GM12878 (cell line): Measurements from ENCODE around the gene LRRC8B. TPM values are rescaled to one million over a fixed set of nuclear protein-coding genes. Genes with fewer than 3 reads are reported as not detected.

ENCODE experiments used
- ATAC-seq: fragments of 200-7000 bp; cut with Tn5 transposase; 3 replicates; pipeline ENCODE4 v1.9.1; 2020; ENCODE audit warnings: mild to moderate bottlenecking, moderate library complexity
- BruUV-seq: library from RNA; stranded (reverse); fragments of 400-500 nt; replicated peaks from 2 replicates; lab custom pipeline; 2021; lab: Mats Ljungman, UMichigan
- CTCF ChIA-PET: fragments of 300-600 bp; sonication (Branson Sonifier 250); formaldehyde crosslinking; extraction: SDS; loops from one replicate; lab custom pipeline; 2021; ENCODE audit warnings: inconsistent platforms; lab: Yijun Ruan, JAX
- POLR2A ChIA-PET: fragments of 350-600 bp; formaldehyde crosslinking; extraction: SDS; loops from one replicate; lab custom pipeline; 2021; ENCODE audit warnings: inconsistent platforms; lab: Charles Lee
- RAD21 ChIA-PET: fragments of 300-600 bp; sonication (Branson Sonifier 250); formaldehyde crosslinking; loops from one replicate; lab custom pipeline; 2023; ENCODE audit warnings: antibody characterized with exemption; ENCODE audit not compliant: unreplicated experiment; lab: Charles Lee
- SMC1A ChIA-PET: fragments of 300-600 bp; sonication (Branson Sonifier 250); formaldehyde crosslinking; loops from one replicate; lab custom pipeline; 2023; ENCODE audit not compliant: unreplicated experiment, uncharacterized antibody; lab: Charles Lee
- DNase-seq: peaks from one replicate; pipeline ENCODE4 v3.0.0-alpha.2; 2011; ENCODE audit warnings: low read depth, low spot score
- FAIRE-seq: peaks from 3 replicates; lab custom pipeline; 2011; peaks lifted over from hg19 to GRCh38; lab: Jason Lieb, UNC
- H2AFZ ChIP-seq: 2 replicates; pipeline ENCODE4 v1.6.0; 2011; ENCODE audit warnings: low read depth, low read length, control low read depth; ENCODE audit not compliant: control insufficient read depth
- H3K27ac ChIP-seq: 2 replicates; pipeline ENCODE4 v1.5.1; 2011; ENCODE audit warnings: control low read depth; ENCODE audit not compliant: control insufficient read depth, insufficient read depth
- H3K27me3 ChIP-seq, 2 experiments: replicated peaks in 1 of 2; 2 replicates each; pipeline versions ENCODE4 v1.6.0 to v1.6.1; 2011; ENCODE audit warnings: low read length in 1 of 2; ENCODE audit not compliant: control insufficient read depth in 2 of 2, insufficient read depth in 2 of 2
- H3K36me3 ChIP-seq, 2 experiments: 2 replicates each; pipeline ENCODE4 v1.5.1; 2011; ENCODE audit warnings: low read length in 1 of 2; ENCODE audit not compliant: control insufficient read depth in 2 of 2, insufficient read depth in 2 of 2
- H3K4me1 ChIP-seq: 2 replicates; pipeline ENCODE4 v1.6.1; 2011; ENCODE audit warnings: mild to moderate bottlenecking, low read length, moderate library complexity, mixed read lengths; ENCODE audit not compliant: control insufficient read depth, insufficient read depth
- H3K4me2 ChIP-seq: 2 replicates; pipeline ENCODE4 v1.6.0; 2011; ENCODE audit warnings: control low read depth; ENCODE audit not compliant: control insufficient read depth, insufficient read depth
- H3K4me3 ChIP-seq: fragments of 200-600 bp; sonication (generic); 2 replicates; pipeline ENCODE4 v1.5.1; 2016
- H3K79me2 ChIP-seq: 2 replicates; pipeline ENCODE4 v1.6.0; 2011; ENCODE audit warnings: low read length; ENCODE audit not compliant: control insufficient read depth, insufficient read depth
- H3K9ac ChIP-seq: 2 replicates; pipeline ENCODE4 v1.8.0; 2011; ENCODE audit warnings: low read length, control low read depth, mixed read lengths; ENCODE audit not compliant: control insufficient read depth, insufficient read depth
- H3K9me3 ChIP-seq: replicated peaks from 3 replicates; pipeline ENCODE4 v1.5.1; 2011; ENCODE audit warnings: mild to moderate bottlenecking, low read length; ENCODE audit not compliant: control insufficient read depth, insufficient read depth
- H4K20me1 ChIP-seq: 2 replicates; pipeline ENCODE4 v1.6.0; 2011; ENCODE audit not compliant: control insufficient read depth, insufficient read depth
- BACH1 ChIP-seq: fragments of 450-650 bp; IDR thresholded peaks from 2 replicates; pipeline ENCODE4 v1.6.1; 2017; ENCODE audit warnings: mild to moderate bottlenecking, borderline replicate concordance
- BCLAF1 ChIP-seq: fragments of 450-650 bp; IDR thresholded peaks from 2 replicates; pipeline ENCODE4 v1.6.1; 2017; ENCODE audit warnings: antibody characterized with exemption, mild to moderate bottlenecking, moderate library complexity
- BMI1 ChIP-seq: fragments of 450-650 bp; IDR thresholded peaks from 2 replicates; pipeline ENCODE4 v1.6.1; 2016; ENCODE audit warnings: mild to moderate bottlenecking, moderate library complexity, borderline replicate concordance
- CEBPB ChIP-seq, 2 experiments: fragments of 150-350 bp in 1 of 2; IDR thresholded peaks; 2 replicates each; pipeline ENCODE4 v1.6.1; 2012 to 2014; ENCODE audit warnings: low read depth in 2 of 2, low read length in 2 of 2, borderline replicate concordance in 1 of 2, inconsistent platforms in 1 of 2
- CREB1 ChIP-seq: IDR thresholded peaks from 2 replicates; pipeline ENCODE4 v1.6.1; 2012; ENCODE audit warnings: low read depth, mild to moderate bottlenecking, inconsistent platforms
- E2F4 ChIP-seq: IDR thresholded peaks from 2 replicates; pipeline ENCODE4 v1.6.1; 2012; ENCODE audit warnings: low read depth, low read length, improper control_type of control experiment
- EED ChIP-seq: sonication (generic); IDR thresholded peaks from 2 replicates; pipeline ENCODE4 v1.6.1; 2016; ENCODE audit warnings: antibody characterized with exemption, low read depth
- HDGF ChIP-seq: fragments of 450-650 bp; IDR thresholded peaks from 2 replicates; pipeline ENCODE4 v1.6.1; 2016; ENCODE audit warnings: antibody characterized with exemption
- LARP7 ChIP-seq: fragments of 450-650 bp; IDR thresholded peaks from 2 replicates; pipeline ENCODE4 v1.6.1; 2017; ENCODE audit warnings: mild to moderate bottlenecking
- MTA2 ChIP-seq: fragments of 450-650 bp; IDR thresholded peaks from 2 replicates; pipeline ENCODE4 v1.6.1; 2016; ENCODE audit warnings: low read depth, mild to moderate bottlenecking, moderate library complexity
- NFXL1 ChIP-seq: fragments of 450-650 bp; IDR thresholded peaks from 2 replicates; pipeline ENCODE4 v1.6.1; 2017; ENCODE audit warnings: antibody characterized with exemption, mild to moderate bottlenecking, borderline replicate concordance
- RAD21 ChIP-seq: IDR thresholded peaks from 2 replicates; pipeline ENCODE4 v1.6.1; 2011; ENCODE audit warnings: mild to moderate bottlenecking, low read depth, low read length, moderate library complexity; ENCODE audit not compliant: insufficient read depth
- SIN3A ChIP-seq: IDR thresholded peaks from 2 replicates; pipeline ENCODE4 v1.6.1; 2012; ENCODE audit warnings: low read depth, low read length, improper control_type of control experiment
- SMC3 ChIP-seq: IDR thresholded peaks from 2 replicates; pipeline ENCODE4 v1.6.1; 2011; ENCODE audit warnings: low read length, improper control_type of control experiment, borderline replicate concordance
- ZNF24 ChIP-seq: fragments of 450-650 bp; IDR thresholded peaks from 2 replicates; pipeline ENCODE4 v1.6.1; 2017; ENCODE audit warnings: antibody characterized with exemption, mild to moderate bottlenecking
- ZNF687 ChIP-seq: fragments of 450-650 bp; IDR thresholded peaks from 2 replicates; pipeline ENCODE4 v1.6.1; 2017; ENCODE audit warnings: mild to moderate bottlenecking, moderate library complexity
- WGBS: methylation state at CpG from one replicate; pipeline ENCODE4 v1.1.6; 2016; ENCODE audit warnings: low lambda C conversion rate; ENCODE audit not compliant: insufficient replicate concordance, insufficient coverage; ENCODE audit errors: missing lambda C conversion rate; 5-methylcytosine and 5-hydroxymethylcytosine counted together
- in situ Hi-C: fragments of 300-500 bp; cut with MboI; formaldehyde crosslinking; loops from 9 replicates; pipeline ENCODE4 v1.14.3; 2018; ENCODE audit warnings: mixed read lengths
- intact Hi-C: fragments of 100-400 bp; cut with micrococcal nuclease; formaldehyde crosslinking; loops from one replicate; pipeline ENCODE4 v1.14.2; 2022; ENCODE audit not compliant: unreplicated experiment
- polyA plus RNA-seq, 11 experiments: library from polyadenylated mRNA; depleted of rRNA in 4 of 11; unstranded in 6 of 11; stranded (reverse) in 5 of 11; fragments of >200 nt; fragmentation: Nextera tagmentation in 4 of 11; fragmentation: Illumina TruSeq in 1 of 11; extraction: Ambion mirVana in 4 of 11; extraction: Trizol in 1 of 11; gene quantifications; 1 replicate in 1 of 11; 2 replicates in 10 of 11; pipeline versions ENCODE4 v1.2.1 to v1.2.3, GENCODE V29; 2011 to 2016; ENCODE audit warnings: inconsistent platforms in 2 of 11, missing spikeins in 2 of 11, low read depth in 1 of 11
- total RNA-seq, 4 experiments: library from RNA; depleted of rRNA in 3 of 4; stranded (reverse); fragments of >200 nt in 3 of 4; fragmentation: Illumina TruSeq in 1 of 4; extraction: Trizol in 1 of 4; gene quantifications; 2 replicates each; pipeline versions ENCODE4 v1.2.1 to v1.2.3, GENCODE V29; 2013 to 2021

Gene LRRC8B
- total and polyA plus RNA-seq, 10 of the 15 experiments (the other 5 are each of a cell fraction or from before 2014, with no cell fraction given): 1.3 to 9.2 (median 5.4) TPM

GRCh38 chr1:89632657-89633247 lies 108.1 kb downstream of the LRRC8B start, which contains the start of gene LRRC8C:
Gene LRRC8C, plus strand, starts transcription at chr1:89633120. Its CDS starts 53,354 bp downstream, at chr1:89686474.
- Histone ChIP-seq H3K4me3 (peak within 1 kb of the TSS; percentile 88), H4K20me1 (no peaks in the 10 kb centered on the region), H3K27me3 (no peaks in the 10 kb centered on the region; a peak in 1 of 4 replicates), H3K4me1 (peaks cover 12% of the 10 kb centered on the region), H3K9me3 (no peaks in the 10 kb centered on the region), H3K4me2 (peak within 1 kb of the TSS; percentile 97), H3K79me2 (peaks cover 38% of the 10 kb centered on the region), H2AFZ (peak within 1 kb of the TSS; percentile 91), H3K27ac (peak within 1 kb of the TSS; percentile 76), H3K36me3 (no peaks in the 10 kb centered on the region), H3K9ac (peak within 1 kb of the TSS; percentile 81)
- CTCF ChIA-PET: interaction anchor here (0.6 to 19.0 kb wide), 14 partner anchors 9 to 149 kb away, joined by 3 to 369 read pairs (median 5); no protein-coding TSS in a partner anchor
- ATAC-seq (peak; percentile 85), DNase-seq (no peak), FAIRE-seq (no peak)
- RAD21 ChIA-PET: interaction anchor here (0.7 to 12.5 kb wide), 13 partner anchors 16 to 649 kb away, joined by 3 to 302 read pairs (median 5); no protein-coding TSS in a partner anchor
- POLR2A ChIA-PET: interaction anchor here (1.2 to 4.0 kb wide), 4 partner anchors 15 to 153 kb away, joined by 3 to 13 read pairs (median 6); no protein-coding TSS in a partner anchor
- SMC1A ChIA-PET: interaction anchor here (0.7 to 20.4 kb wide), 10 partner anchors 10 to 148 kb away, joined by 3 to 391 read pairs (median 22); no protein-coding TSS in a partner anchor
- intact Hi-C loops (loop anchor here (1.0 to 10.0 kb wide), 3 partner anchors 40 to 362 kb away; partner anchors contain the start of gene ZNF326), in situ Hi-C loops (loop anchor here (25.0 kb wide), 1 partner anchor 355 kb away; the partner anchor contains the start of gene ZNF326)
- under 1% methylated on average over 40 of the region's 76 CpGs for WGBS
- no TSS peak for BruUV-seq
- TF ChIP-seq SMC3 (peak; percentile 26; the same call in 1 of the 2 replicates), NFXL1 (no peak), E2F4 (no peak), CEBPB (IDR thresholded peaks at IDR 0.05; ENCODE audit: borderline replicate concordance in 1 of 2, low read depth in 2 of 2, low read length in 2 of 2) (no peak), SIN3A (no peak), HDGF (no peak), EED (peak; percentile 37; the same call in 1 of the 2 replicates), CREB1 (peak; percentile 55), MTA2 (peak; percentile 49; the same call in 1 of the 2 replicates), BACH1 (peak; percentile 71), RAD21 (peak; percentile 80), LARP7 (peak; percentile 87; the same call in 1 of the 2 replicates), BMI1 (no peak), BCLAF1 (peak; percentile 59; the same call in 1 of the 2 replicates), ZNF24 (0 out of 2 replicates have a peak, but pooled peaks have one; percentile 20), ZNF687 (no peak)
